Endodermal cell (in vitro differentiated cells): ENCODE measurements around the gene THSD4. TPM values are rescaled to one million over a fixed set of nuclear protein-coding genes. Genes with fewer than 3 reads are reported as not detected.

Experiments
- DNase-seq: peaks from one replicate; pipeline ENCODE4 v3.0.0-alpha.2; 2017
- H3K27ac ChIP-seq: 2 replicates; pipeline ENCODE4 v1.5.1; 2013; ENCODE audit warnings: mild to moderate bottlenecking, low read depth, low read length, moderate library complexity
- H3K27me3 ChIP-seq: 2 replicates; pipeline ENCODE4 v1.6.1; 2013; ENCODE audit warnings: mild to moderate bottlenecking, low read length, moderate library complexity; ENCODE audit not compliant: insufficient read depth, control insufficient read depth, poor library complexity, severe bottlenecking
- H3K36me3 ChIP-seq: 2 replicates; pipeline ENCODE4 v1.7.0; 2013; ENCODE audit warnings: mild to moderate bottlenecking, low read length, moderate library complexity; ENCODE audit not compliant: control insufficient read depth, insufficient read depth
- H3K4me1 ChIP-seq: one replicate; pipeline ENCODE4 v1.7.0; 2013; ENCODE audit warnings: low read length; ENCODE audit not compliant: control insufficient read depth, insufficient read depth
- H3K4me3 ChIP-seq: 2 replicates; pipeline ENCODE4 v1.5.1; 2013; ENCODE audit warnings: mild to moderate bottlenecking, low read length, moderate library complexity
- H3K9ac ChIP-seq: 2 replicates; pipeline ENCODE4 v1.6.1; 2013; ENCODE audit warnings: mild to moderate bottlenecking, low read length, moderate library complexity; ENCODE audit not compliant: poor library complexity, severe bottlenecking; ENCODE audit errors: extremely low read depth
- H3K9me3 ChIP-seq: 2 replicates; pipeline ENCODE4 v1.6.1; 2013; ENCODE audit warnings: mild to moderate bottlenecking, low read length, moderate library complexity; ENCODE audit not compliant: control insufficient read depth
- H3K27ac Mint-ChIP-seq: 2 replicates; pipeline ENCODE4 v1.8.0; 2020; ENCODE audit warnings: mixed read lengths
- H3K27me3 Mint-ChIP-seq: 2 replicates; pipeline ENCODE4 v1.8.0; 2021; ENCODE audit warnings: mild to moderate bottlenecking, mixed read lengths; ENCODE audit not compliant: insufficient read depth
- H3K36me3 Mint-ChIP-seq: 2 replicates; pipeline ENCODE4 v1.8.0; 2020; ENCODE audit warnings: low read depth, mixed read lengths
- H3K4me1 Mint-ChIP-seq: 2 replicates; pipeline ENCODE4 v1.8.0; 2020; ENCODE audit warnings: mixed read lengths
- H3K4me3 Mint-ChIP-seq: 2 replicates; pipeline ENCODE4 v1.8.0; 2020; ENCODE audit warnings: mild to moderate bottlenecking, moderate library complexity, mixed read lengths
- H3K9me3 Mint-ChIP-seq: 2 replicates; pipeline ENCODE4 v1.8.0; 2020; ENCODE audit warnings: mild to moderate bottlenecking, mixed read lengths
- WGBS, 2 experiments: methylation state at CpG; one replicate each; pipeline versions ENCODE4 v1.1.5 to v1.1.7; 2013; ENCODE audit warnings: missing lambda C conversion rate in 2 of 2, mixed read lengths in 1 of 2; ENCODE audit not compliant: insufficient coverage in 1 of 2, insufficient read length in 1 of 2; 5-methylcytosine and 5-hydroxymethylcytosine counted together
- total RNA-seq, 2 donors: library from RNA; stranded (reverse); fragmentation: NEBNext Ultra II Directional in 1 of 2; extraction: Animal tissue kit (Norgen Biotek cat#: 25700) in 1 of 2; gene quantifications; 2 replicates in 1 of 2; 3 replicates in 1 of 2; pipeline ENCODE4 v1.2.1, GENCODE V29; 2021
- TF ChIP-seq, protein P1 (sequence below): fragments of 200-600 bp; sonication (generic); conservative IDR thresholded peaks from 2 replicates; pipeline ENCODE4 v1.5.0; 2021; ENCODE audit warnings: antibody characterized with exemption, mild to moderate bottlenecking

THSD4 gene
- total RNA-seq, 2 donors from 2014 or later = 4.6 to 5.4 TPM

DNA sequence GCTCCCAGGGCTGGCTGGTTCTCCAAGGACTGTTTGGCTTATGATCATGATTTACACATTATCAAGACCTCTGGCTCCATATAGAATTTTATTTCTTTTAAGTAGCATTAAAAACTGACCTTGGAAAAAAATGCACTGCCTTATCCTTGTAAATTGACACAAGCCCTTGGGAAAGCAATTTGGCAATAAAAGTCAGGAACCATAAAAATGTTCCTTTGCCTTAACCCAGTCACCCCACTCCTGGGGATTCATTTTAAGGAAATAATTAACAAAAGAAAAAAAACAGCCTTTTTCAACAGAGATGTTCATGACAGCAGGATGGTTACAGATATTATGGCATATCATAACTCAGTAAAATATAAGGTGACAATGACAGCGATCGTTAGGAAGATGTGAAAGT, 643.4 kb downstream of the THSD4 start:
- H3K27ac Mint-ChIP-seq = no peak overlapping the region
- Histone ChIP-seq H3K27ac (no peak overlapping the region), H3K36me3 (no peaks in the 10 kb centered on the region), H3K27me3 (no peaks in the 10 kb centered on the region), H3K4me3 (no peak overlapping the region), H3K4me1 (no peaks in the 10 kb centered on the region), H3K9ac (no peak overlapping the region), H3K9me3 (peaks cover 32% of the 10 kb centered on the region)
- no peaks in the 10 kb centered on the region for H3K4me1 Mint-ChIP-seq
- no CpG with 5 or more reads among the region's 2 CpGs for WGBS, 2 experiments
- H3K4me3 Mint-ChIP-seq = no peak overlapping the region
- no peaks in the 10 kb centered on the region for H3K27me3 Mint-ChIP-seq
- H3K9me3 Mint-ChIP-seq = peaks cover 19% of the 10 kb centered on the region
- no peaks in the 10 kb centered on the region for H3K36me3 Mint-ChIP-seq
- TF ChIP-seq, protein P1, sequence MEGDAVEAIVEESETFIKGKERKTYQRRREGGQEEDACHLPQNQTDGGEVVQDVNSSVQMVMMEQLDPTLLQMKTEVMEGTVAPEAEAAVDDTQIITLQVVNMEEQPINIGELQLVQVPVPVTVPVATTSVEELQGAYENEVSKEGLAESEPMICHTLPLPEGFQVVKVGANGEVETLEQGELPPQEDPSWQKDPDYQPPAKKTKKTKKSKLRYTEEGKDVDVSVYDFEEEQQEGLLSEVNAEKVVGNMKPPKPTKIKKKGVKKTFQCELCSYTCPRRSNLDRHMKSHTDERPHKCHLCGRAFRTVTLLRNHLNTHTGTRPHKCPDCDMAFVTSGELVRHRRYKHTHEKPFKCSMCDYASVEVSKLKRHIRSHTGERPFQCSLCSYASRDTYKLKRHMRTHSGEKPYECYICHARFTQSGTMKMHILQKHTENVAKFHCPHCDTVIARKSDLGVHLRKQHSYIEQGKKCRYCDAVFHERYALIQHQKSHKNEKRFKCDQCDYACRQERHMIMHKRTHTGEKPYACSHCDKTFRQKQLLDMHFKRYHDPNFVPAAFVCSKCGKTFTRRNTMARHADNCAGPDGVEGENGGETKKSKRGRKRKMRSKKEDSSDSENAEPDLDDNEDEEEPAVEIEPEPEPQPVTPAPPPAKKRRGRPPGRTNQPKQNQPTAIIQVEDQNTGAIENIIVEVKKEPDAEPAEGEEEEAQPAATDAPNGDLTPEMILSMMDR = no peak
- no peak for DNase-seq

DNA sequence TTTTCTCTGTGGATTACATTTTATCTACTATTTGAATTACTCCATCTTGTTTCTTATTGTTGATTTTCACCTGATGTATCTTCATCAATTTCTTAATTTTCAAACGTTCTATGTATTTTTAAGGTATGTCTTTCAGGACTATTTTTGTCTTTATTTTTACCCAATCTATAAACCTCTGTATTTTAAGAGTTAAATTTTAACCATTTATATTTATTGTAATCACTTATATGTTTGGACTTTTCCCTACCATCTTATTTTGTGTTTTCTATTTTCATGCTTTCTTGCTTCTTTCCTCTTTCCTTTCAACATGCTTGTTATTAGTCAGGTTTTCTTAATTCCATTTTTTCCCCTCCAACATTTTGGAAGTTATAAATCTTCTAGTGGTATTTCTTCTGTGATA, 645.6 kb downstream of the THSD4 start:
- peaks cover 20% of the 10 kb centered on the region for H3K9me3 ChIP-seq
- Mint-ChIP-seq H3K36me3 (no peaks in the 10 kb centered on the region), H3K9me3 (peaks cover 19% of the 10 kb centered on the region), H3K4me3 (no peak overlapping the region), H3K27me3 (no peaks in the 10 kb centered on the region), H3K4me1 (no peaks in the 10 kb centered on the region), H3K27ac (no peak overlapping the region)
- H3K27ac ChIP-seq = no peak overlapping the region
- TF ChIP-seq, protein P1 = no peak
- no CpG with 5 or more reads among the region's 1 CpG for WGBS, 2 experiments
- no peaks in the 10 kb centered on the region for H3K4me1 ChIP-seq
- H3K9ac ChIP-seq = no peak overlapping the region
- DNase-seq = no peak
- H3K36me3 ChIP-seq = no peaks in the 10 kb centered on the region
- H3K27me3 ChIP-seq = no peaks in the 10 kb centered on the region
- H3K4me3 ChIP-seq = no peak overlapping the region

DNA sequence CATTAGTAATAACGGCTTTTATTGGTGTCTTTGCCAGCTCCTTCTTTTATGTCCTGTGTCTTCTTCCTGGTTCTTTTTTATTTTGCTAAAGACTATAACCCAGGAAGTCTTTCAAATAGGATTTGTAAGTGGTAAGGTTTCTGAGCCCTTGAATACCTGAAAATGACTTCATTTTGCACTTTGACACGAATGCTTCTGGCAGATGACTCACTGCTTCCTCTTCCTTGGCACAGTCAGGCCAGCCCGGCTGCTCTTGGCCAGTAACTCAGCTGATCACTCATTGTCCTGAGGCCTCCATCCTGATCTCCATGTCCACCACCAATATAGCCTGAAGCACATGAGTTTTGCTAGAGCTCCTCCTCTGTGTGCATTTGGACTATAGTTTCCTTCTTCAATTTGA, 646.4 kb downstream of the THSD4 start:
- Mint-ChIP-seq H3K27ac (no peak overlapping the region), H3K9me3 (peaks cover 19% of the 10 kb centered on the region), H3K36me3 (no peaks in the 10 kb centered on the region), H3K4me1 (no peaks in the 10 kb centered on the region), H3K4me3 (no peak overlapping the region), H3K27me3 (no peaks in the 10 kb centered on the region)
- WGBS, 2 experiments = 83 to 85% methylated on average over 3 of the region's 3 CpGs
- H3K27ac ChIP-seq = no peak overlapping the region
- no peaks in the 10 kb centered on the region for H3K27me3 ChIP-seq
- no peak overlapping the region for H3K4me3 ChIP-seq
- no peaks in the 10 kb centered on the region for H3K36me3 ChIP-seq
- H3K9me3 ChIP-seq = peaks cover 20% of the 10 kb centered on the region
- TF ChIP-seq, protein P1 = no peak
- no peak overlapping the region for H3K9ac ChIP-seq
- H3K4me1 ChIP-seq = no peaks in the 10 kb centered on the region
- DNase-seq = no peak
